SHP77 treated with DMSO at 0.1 percent for 48 hours (cell line): ENCODE data around the gene MIB2.
"Not testable (repeated sequence)": the region's sequence is repeated elsewhere in the genome, so short reads cannot be mapped to it uniquely, and the experiment has no call there.

ENCODE experiments used
- DNase-seq: peaks from one replicate; lab custom pipeline; 2025; lab: John Stamatoyannopoulos, UW

Gene MIB2

GRCh38 chr1:1627261-1627828 is 12.0 kb downstream of the MIB2 start:
- DNase-seq, result no peak

- no peak for DNase-seq
These were observed 12.8 kb downstream of the MIB2 start for GRCh38 chr1:1627829-1628753.

- no peak for DNase-seq
These were observed 13.6 kb downstream of the MIB2 start for GRCh38 chr1:1628754-1629429.

- no peak for DNase-seq
These were observed 14.3 kb downstream of the MIB2 start for GRCh38 chr1:1629430-1630190.

- no peak for DNase-seq
These were observed 15.1 kb downstream of the MIB2 start for GRCh38 chr1:1630191-1630964.

GRCh38 chr1:1630965-1631781 is 15.9 kb downstream of the MIB2 start:
- DNase-seq, result no peak

GRCh38 chr1:1631782-1632420 is 16.6 kb downstream of the MIB2 start, which contains the start of gene MMP23B:
TSS of gene MMP23B (plus strand) at chr1:1632173. CDS start at chr1:1632219, 46 bp downstream.
- no peak for DNase-seq

GRCh38 chr1:1633409-1633808 is 18.1 kb downstream of the MIB2 start:
- not testable (repeated sequence) for DNase-seq

- DNase-seq, result not testable (repeated sequence)
These were observed 19.3 kb downstream of the MIB2 start for GRCh38 chr1:1634613-1635012.

GRCh38 chr1:1636621-1637478 is 21.6 kb downstream of the MIB2 start:
- DNase-seq, result not testable (repeated sequence)

GRCh38 chr1:1637479-1637875 is 22.2 kb downstream of the MIB2 start:
- DNase-seq, result not testable (repeated sequence)

- not testable (repeated sequence) for DNase-seq
These were observed 23.2 kb downstream of the MIB2 start for GRCh38 chr1:1638528-1638927.

- DNase-seq, result not testable (repeated sequence)
These were observed 24.1 kb downstream of the MIB2 start for GRCh38 chr1:1639368-1639767.

- DNase-seq, result not testable (repeated sequence)
These were observed 24.8 kb downstream of the MIB2 start for GRCh38 chr1:1640081-1640480.

GRCh38 chr1:1640711-1641461 is 25.6 kb downstream of the MIB2 start:
- DNase-seq, result not testable (repeated sequence)

- DNase-seq, result not testable (repeated sequence)
These were observed 31.0 kb downstream of the MIB2 start for GRCh38 chr1:1646326-1646725.

GRCh38 chr1:1647567-1648241 is 32.4 kb downstream of the MIB2 start:
- DNase-seq, result not testable (repeated sequence)
